Measurements from ENCODE around the gene TRMT6.

GRCh38 chr20:5969940-5970339, 19.6 kb upstream of the TRMT6 start:
- TF ChIP-seq, protein P1, sequence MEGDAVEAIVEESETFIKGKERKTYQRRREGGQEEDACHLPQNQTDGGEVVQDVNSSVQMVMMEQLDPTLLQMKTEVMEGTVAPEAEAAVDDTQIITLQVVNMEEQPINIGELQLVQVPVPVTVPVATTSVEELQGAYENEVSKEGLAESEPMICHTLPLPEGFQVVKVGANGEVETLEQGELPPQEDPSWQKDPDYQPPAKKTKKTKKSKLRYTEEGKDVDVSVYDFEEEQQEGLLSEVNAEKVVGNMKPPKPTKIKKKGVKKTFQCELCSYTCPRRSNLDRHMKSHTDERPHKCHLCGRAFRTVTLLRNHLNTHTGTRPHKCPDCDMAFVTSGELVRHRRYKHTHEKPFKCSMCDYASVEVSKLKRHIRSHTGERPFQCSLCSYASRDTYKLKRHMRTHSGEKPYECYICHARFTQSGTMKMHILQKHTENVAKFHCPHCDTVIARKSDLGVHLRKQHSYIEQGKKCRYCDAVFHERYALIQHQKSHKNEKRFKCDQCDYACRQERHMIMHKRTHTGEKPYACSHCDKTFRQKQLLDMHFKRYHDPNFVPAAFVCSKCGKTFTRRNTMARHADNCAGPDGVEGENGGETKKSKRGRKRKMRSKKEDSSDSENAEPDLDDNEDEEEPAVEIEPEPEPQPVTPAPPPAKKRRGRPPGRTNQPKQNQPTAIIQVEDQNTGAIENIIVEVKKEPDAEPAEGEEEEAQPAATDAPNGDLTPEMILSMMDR (conservative IDR thresholded peaks at IDR 0.05): no peak
- no peak for TF ChIP-seq EZH2 (IDR thresholded peaks at IDR 0.05; ENCODE audit: low read depth)

Data from PC-9 (cell line).